Lung microvascular endothelial cell (primary cell): Measurements from ENCODE around the gene PSAPL1. TPM values are rescaled to one million over a fixed set of nuclear protein-coding genes. Genes with fewer than 3 reads are reported as not detected.
A peak's percentile ranks its signal among the peaks of the same experiment; 100 is the strongest.

ENCODE experiments used
- DNase-seq, 2 donors: peaks; one replicate each; pipeline versions ENCODE4 v3.0.0 to v3.0.0-alpha.2; 2010; ENCODE audit warnings: low read depth in 2 of 2
- total RNA-seq: library from RNA; depleted of rRNA; stranded (reverse); fragments of >200 nt; gene quantifications from 2 replicates; pipeline ENCODE4 v1.2.1, GENCODE V29; 2014

The PSAPL1 gene
- not detected in 2 replicates for total RNA-seq

GRCh38 chr4:7434766-7435150 lies at the start of gene PSAPL1:
TSS of gene PSAPL1 (minus strand) at chr4:7434930. CDS start at chr4:7434879, 51 bp downstream.
- no peak for DNase-seq

- DNase-seq = no peak
Measured at GRCh38 chr4:7481227-7481626, 46.5 kb upstream of the PSAPL1 start.

GRCh38 chr4:7480423-7480822 lies 45.7 kb upstream of the PSAPL1 start:
- DNase-seq = no peak

GRCh38 chr4:7478665-7479064 lies 43.9 kb upstream of the PSAPL1 start:
- no peak for DNase-seq

GRCh38 chr4:7477695-7478094 lies 43.0 kb upstream of the PSAPL1 start:
- no peak for DNase-seq

GRCh38 chr4:7476820-7477219 lies 42.1 kb upstream of the PSAPL1 start:
- DNase-seq = no peak

GRCh38 chr4:7475207-7475606 lies 40.5 kb upstream of the PSAPL1 start:
- no peak for DNase-seq

GRCh38 chr4:7474320-7474719 lies 39.6 kb upstream of the PSAPL1 start:
- DNase-seq = no peak

GRCh38 chr4:7473081-7473480 lies 38.4 kb upstream of the PSAPL1 start:
- no peak for DNase-seq

- DNase-seq = no peak
Measured at GRCh38 chr4:7472442-7473013, 37.8 kb upstream of the PSAPL1 start.

- no peak for DNase-seq
Measured at GRCh38 chr4:7470522-7471128, 35.9 kb upstream of the PSAPL1 start.

GRCh38 chr4:7470111-7470510 lies 35.4 kb upstream of the PSAPL1 start:
- DNase-seq = no peak

- no peak for DNase-seq
Measured at GRCh38 chr4:7469023-7469422, 34.3 kb upstream of the PSAPL1 start.

- no peak for DNase-seq
Measured at GRCh38 chr4:7467471-7467870, 32.7 kb upstream of the PSAPL1 start.

GRCh38 chr4:7466904-7467303 lies 32.2 kb upstream of the PSAPL1 start:
- no peak for DNase-seq

- DNase-seq = no peak
Measured at GRCh38 chr4:7466215-7466614, 31.5 kb upstream of the PSAPL1 start.

GRCh38 chr4:7465017-7465416 lies 30.3 kb upstream of the PSAPL1 start:
- no peak for DNase-seq

GRCh38 chr4:7464259-7464655 lies 29.5 kb upstream of the PSAPL1 start:
- no peak for DNase-seq

GRCh38 chr4:7463566-7464258 lies 29.0 kb upstream of the PSAPL1 start:
- no peak for DNase-seq

GRCh38 chr4:7462509-7462971 lies 27.8 kb upstream of the PSAPL1 start:
- peak in 1 of 2 donors; percentile 32 for DNase-seq

GRCh38 chr4:7461230-7461629 lies 26.5 kb upstream of the PSAPL1 start:
- no peak for DNase-seq

GRCh38 chr4:7460566-7460965 lies 25.8 kb upstream of the PSAPL1 start:
- DNase-seq = no peak

GRCh38 chr4:7459471-7459870 lies 24.7 kb upstream of the PSAPL1 start:
- DNase-seq = no peak
